Neural progenitor cell (in vitro differentiated cells): ENCODE results near the gene SAMD4A.

Source experiments
- CTCF ChIP-seq: fragments of 200-600 bp; sonication (generic); IDR thresholded peaks from 2 replicates; pipeline ENCODE4 v1.5.1; 2017; ENCODE audit warnings: antibody characterized with exemption, mild to moderate bottlenecking
- EZH2 ChIP-seq: fragments of 200-600 bp; sonication (generic); IDR thresholded peaks from 2 replicates; pipeline ENCODE4 v1.6.1; 2017; ENCODE audit warnings: antibody characterized with exemption, mild to moderate bottlenecking, moderate library complexity
- EZH2phosphoT487 ChIP-seq: fragments of 200-600 bp; sonication (generic); IDR thresholded peaks from 2 replicates; pipeline ENCODE4 v1.6.1; 2017; ENCODE audit warnings: antibody characterized with exemption

- no peak for TF ChIP-seq CTCF
- TF ChIP-seq EZH2: no peak
- TF ChIP-seq EZH2phosphoT487: no peak
Measured at GRCh38 chr14:54632452-54632851, 65.5 kb downstream of the SAMD4A start.
